ENCODE data around the gene KPNB1.

KPNB1 gene

DNA sequence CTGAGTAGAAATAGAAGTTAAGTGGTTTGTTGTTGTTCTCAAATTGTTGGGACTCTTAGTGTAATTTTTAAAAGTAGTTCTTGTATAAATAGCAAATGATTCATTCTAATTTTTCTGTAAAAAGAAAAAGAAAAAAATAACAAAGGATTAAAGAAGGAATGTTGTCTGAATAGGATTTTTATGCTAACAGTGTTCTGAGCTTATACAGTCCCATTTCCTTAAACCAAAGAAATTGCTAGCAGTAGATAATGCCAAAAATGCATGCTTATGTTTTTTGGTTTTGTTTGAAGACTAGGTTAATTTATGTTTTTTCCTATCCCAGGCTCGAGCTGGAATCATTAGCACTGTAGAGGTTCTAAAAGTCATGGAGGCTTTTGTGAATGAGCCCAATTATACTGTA is 44.7 kb upstream of the KPNB1 start:
- TF ChIP-seq TCF12 (IDR thresholded peaks at IDR 0.05; ENCODE audit: low read depth) (no peak), TAF1 (IDR thresholded peaks at IDR 0.05; ENCODE audit: low read depth) (no peak), YY1 (IDR thresholded peaks at IDR 0.05; ENCODE audit: low read depth) (no peak), TEAD4 (IDR thresholded peaks at IDR 0.05) (no peak), CREB1 (IDR thresholded peaks at IDR 0.05; ENCODE audit: low read depth) (no peak), FOXM1 (IDR thresholded peaks at IDR 0.05; ENCODE audit: borderline replicate concordance, low read depth) (no peak), ZBTB7A (IDR thresholded peaks at IDR 0.05; ENCODE audit: low read depth) (no peak), EGR1 (IDR thresholded peaks at IDR 0.05) (no peak), NFIC (IDR thresholded peaks at IDR 0.05) (no peak), USF1 (IDR thresholded peaks at IDR 0.05) (no peak), RAD21 (IDR thresholded peaks at IDR 0.05; ENCODE audit: low read depth) (no peak), EP300 (IDR thresholded peaks at IDR 0.05; ENCODE audit: borderline replicate concordance) (no peak), CEBPB (IDR thresholded peaks at IDR 0.05) (no peak), REST (IDR thresholded peaks at IDR 0.05; ENCODE audit: low read depth) (no peak), MAX (IDR thresholded peaks at IDR 0.05) (no peak)

DNA sequence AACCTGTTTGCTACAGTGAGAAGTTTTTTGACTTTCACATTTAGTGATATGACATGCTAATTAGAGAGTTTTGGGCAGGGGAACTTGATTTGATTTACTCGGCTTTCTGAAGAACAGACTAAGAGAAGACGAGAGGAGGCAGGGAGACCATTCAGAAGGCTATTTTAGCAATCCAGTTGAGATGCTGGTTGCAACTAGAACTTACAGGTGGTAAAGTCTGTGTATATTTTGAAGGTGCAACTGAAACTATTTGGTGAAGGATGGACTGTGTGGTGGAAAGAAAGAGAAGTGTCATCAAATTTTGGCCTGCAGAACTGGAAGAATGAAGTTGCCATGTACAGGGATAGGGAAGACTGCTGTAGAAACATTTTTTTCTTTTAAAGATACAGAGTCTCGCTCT is 42.2 kb upstream of the KPNB1 start:
- TF ChIP-seq EGR1 (IDR thresholded peaks at IDR 0.05): no peak
- TF ChIP-seq TAF1 (IDR thresholded peaks at IDR 0.05; ENCODE audit: low read depth): no peak
- TF ChIP-seq ZBTB7A (IDR thresholded peaks at IDR 0.05; ENCODE audit: low read depth): no peak
- TF ChIP-seq EP300 (IDR thresholded peaks at IDR 0.05; ENCODE audit: borderline replicate concordance): no peak
- TF ChIP-seq TCF12 (IDR thresholded peaks at IDR 0.05; ENCODE audit: low read depth): no peak
- no peak for TF ChIP-seq NFIC (IDR thresholded peaks at IDR 0.05)
- TF ChIP-seq FOXM1 (IDR thresholded peaks at IDR 0.05; ENCODE audit: borderline replicate concordance, low read depth): no peak
- no peak for TF ChIP-seq MAX (IDR thresholded peaks at IDR 0.05)
- no peak for TF ChIP-seq USF1 (IDR thresholded peaks at IDR 0.05)
- no peak for TF ChIP-seq RAD21 (IDR thresholded peaks at IDR 0.05; ENCODE audit: low read depth)
- no peak for TF ChIP-seq TEAD4 (IDR thresholded peaks at IDR 0.05)
- TF ChIP-seq YY1 (IDR thresholded peaks at IDR 0.05; ENCODE audit: low read depth): no peak
- no peak for TF ChIP-seq CEBPB (IDR thresholded peaks at IDR 0.05)
- no peak for TF ChIP-seq CREB1 (IDR thresholded peaks at IDR 0.05; ENCODE audit: low read depth)
- no peak for TF ChIP-seq REST (IDR thresholded peaks at IDR 0.05; ENCODE audit: low read depth)

GRCh38 chr17:47611372-47612350 is 38.1 kb upstream of the KPNB1 start:
- TF ChIP-seq REST (IDR thresholded peaks at IDR 0.05; ENCODE audit: low read depth): no peak
- no peak for TF ChIP-seq TAF1 (IDR thresholded peaks at IDR 0.05; ENCODE audit: low read depth)
- TF ChIP-seq EGR1 (IDR thresholded peaks at IDR 0.05): no peak
- no peak for TF ChIP-seq EP300 (IDR thresholded peaks at IDR 0.05; ENCODE audit: borderline replicate concordance)
- no peak for TF ChIP-seq CEBPB (IDR thresholded peaks at IDR 0.05)
- TF ChIP-seq FOXM1 (IDR thresholded peaks at IDR 0.05; ENCODE audit: borderline replicate concordance, low read depth): no peak
- TF ChIP-seq ZBTB7A (IDR thresholded peaks at IDR 0.05; ENCODE audit: low read depth): no peak

Measured in Ishikawa (cell line).